SK-N-MC (cell line): ENCODE results near the gene BMP8A.
"Not testable (repeated sequence)": the region's sequence is repeated elsewhere in the genome, so short reads cannot be mapped to it uniquely, and the experiment has no call there.

Source experiments
- EZH2 ChIP-seq: fragments of 200-600 bp; sonication (generic); IDR thresholded peaks from one replicate; pipeline ENCODE4 v1.6.1; 2017; ENCODE audit warnings: antibody characterized with exemption
- FOXP2 ChIP-seq: optimal IDR thresholded peaks from 2 replicates; pipeline ENCODE3; 2011; ENCODE audit warnings: mild to moderate bottlenecking, moderate library complexity; ENCODE audit not compliant: insufficient read depth; ENCODE audit errors: extremely low read length, control extremely low read depth
- POLR2AphosphoS5 ChIP-seq: IDR thresholded peaks from 2 replicates; pipeline ENCODE4 v1.6.1; 2012; ENCODE audit warnings: mild to moderate bottlenecking, low read depth, low read length, borderline replicate concordance

- not testable (repeated sequence) for TF ChIP-seq POLR2AphosphoS5, EZH2, FOXP2
Observed at GRCh38 chr1:39493043-39493810, 1.8 kb downstream of the BMP8A start.
